Esophagus muscularis mucosa (tissue), 4 donors: ENCODE data around the gene FUCA1. TPM values are rescaled to one million over a fixed set of nuclear protein-coding genes. Genes with fewer than 3 reads are reported as not detected.
"Not testable (repeated sequence)": the region's sequence is repeated elsewhere in the genome, so short reads cannot be mapped to it uniquely, and the experiment has no call there.

ENCODE experiments used
- DNase-seq: peaks from one replicate; pipeline ENCODE4 v3.0.0-alpha.2; 2017; ENCODE audit errors: extremely low spot score
- H3K27ac ChIP-seq, 4 donors: fragments of 200-600 bp; sonication (generic); replicated peaks in 1 of 4; 1 replicate in 3 of 4; 2 replicates in 1 of 4; pipeline ENCODE4 v1.5.1; 2016 to 2019; ENCODE audit warnings: mild to moderate bottlenecking in 1 of 4
- H3K27me3 ChIP-seq, 4 donors: fragments of 200-600 bp; sonication (generic); one replicate each; pipeline versions ENCODE4 v1.5.1 to v1.6.0; 2016 to 2019
- H3K36me3 ChIP-seq, 4 donors: fragments of 200-600 bp; sonication (generic); one replicate each; pipeline ENCODE4 v1.5.1; 2016 to 2019
- H3K4me1 ChIP-seq, 4 donors: fragments of 200-600 bp; sonication (generic); one replicate each; pipeline ENCODE4 v1.5.1; 2016 to 2019
- H3K4me3 ChIP-seq, 4 donors: fragments of 200-600 bp; sonication (generic); 1 replicate in 2 of 4; 2 replicates in 2 of 4; pipeline ENCODE4 v1.5.1; 2016 to 2019; ENCODE audit warnings: mild to moderate bottlenecking in 4 of 4, moderate library complexity in 1 of 4
- H3K9me3 ChIP-seq, 4 donors: fragments of 200-600 bp; sonication (generic); 1 replicate in 3 of 4; 2 replicates in 1 of 4; pipeline ENCODE4 v1.5.1; 2016 to 2019
- CTCF ChIP-seq, 3 experiments: fragments of 200-600 bp in 2 of 3; fragments of 450-650 bp in 1 of 3; sonication (generic) in 2 of 3; IDR thresholded peaks; one replicate each; pipeline ENCODE4 v1.5.1; 2017 to 2019; ENCODE audit warnings: antibody characterized with exemption in 3 of 3, mild to moderate bottlenecking in 2 of 3, moderate library complexity in 1 of 3
- EP300 ChIP-seq: sonication (generic); formaldehyde crosslinking; IDR thresholded peaks from one replicate; pipeline ENCODE4 v1.6.1; 2017; ENCODE audit warnings: antibody characterized with exemption
- POLR2A ChIP-seq: fragments of 450-650 bp; IDR thresholded peaks from one replicate; pipeline ENCODE4 v1.6.1; 2017; ENCODE audit warnings: antibody characterized with exemption, moderate library complexity, mild to moderate bottlenecking, low read depth
- POLR2AphosphoS5 ChIP-seq, 2 donors: sonication (generic); formaldehyde crosslinking; IDR thresholded peaks; one replicate each; pipeline ENCODE4 v1.6.1; 2017; ENCODE audit warnings: antibody characterized with exemption in 2 of 2
- WGBS: methylation state at CpG from one replicate; pipeline ENCODE4 v1.1.5; 2018; 5-methylcytosine and 5-hydroxymethylcytosine counted together
- intact Hi-C: fragments of 100-400 bp; cut with DNase I; formaldehyde crosslinking; loops from one replicate; pipeline ENCODE4 v1.15.1; 2023
- total RNA-seq, 4 donors: library from RNA; depleted of rRNA; stranded (reverse); fragments of >200 nt; gene quantifications; one replicate each; pipeline versions ENCODE4 v1.1.0 to v1.2.1, GENCODE V29; 2016

Gene FUCA1
- total RNA-seq, 4 donors from 2014 or later: 20.0 to 25.9 (median 25.2) TPM

GRCh38 chr1:23865543-23865930, 2.6 kb downstream of the FUCA1 start:
- DNase-seq: no peak
- Histone ChIP-seq H3K36me3 (peaks cover 3 to 47% (median 36%) of the 10 kb centered on the region in 4 donors), H3K27ac (no peak overlapping the region), H3K4me1 (peaks cover 17 to 34% (median 22%) of the 10 kb centered on the region in 4 donors), H3K4me3 (no peak overlapping the region), H3K9me3 (no peaks in the 10 kb centered on the region), H3K27me3 (no peaks in the 10 kb centered on the region)
- no peak for TF ChIP-seq POLR2A
- TF ChIP-seq CTCF (IDR thresholded peaks at IDR 0.05): no peak
- no peak for TF ChIP-seq POLR2AphosphoS5 (IDR thresholded peaks at IDR 0.05)
- no peak for TF ChIP-seq EP300
- intact Hi-C loops: loop anchor here (5.0 kb wide), 3 partner anchors 53 to 162 kb away; partner anchors contain the start of gene PITHD1
- WGBS: 89% methylated on average over 4 of the region's 4 CpGs

GRCh38 chr1:23864801-23865542, 3.1 kb downstream of the FUCA1 start:
- Histone ChIP-seq H3K36me3 (peaks cover 5 to 51% (median 40%) of the 10 kb centered on the region in 4 donors), H3K27me3 (no peaks in the 10 kb centered on the region), H3K4me3 (no peak overlapping the region), H3K27ac (no peak overlapping the region), H3K9me3 (no peaks in the 10 kb centered on the region), H3K4me1 (peaks cover 17 to 34% (median 22%) of the 10 kb centered on the region in 4 donors)
- DNase-seq: no peak
- TF ChIP-seq POLR2AphosphoS5 (IDR thresholded peaks at IDR 0.05) (no peak), EP300 (no peak), POLR2A (no peak), CTCF (IDR thresholded peaks at IDR 0.05) (no peak)
- WGBS: 95% methylated on average over 13 of the region's 13 CpGs
- intact Hi-C loops: loop anchor here (5.0 kb wide), 3 partner anchors 53 to 162 kb away; partner anchors contain the start of gene PITHD1

GRCh38 chr1:23862640-23863039, 5.5 kb downstream of the FUCA1 start:
- no peak overlapping the region for H3K27ac ChIP-seq
- TF ChIP-seq POLR2A: no peak
- no peak for TF ChIP-seq POLR2AphosphoS5 (IDR thresholded peaks at IDR 0.05)
- no peak for TF ChIP-seq CTCF (IDR thresholded peaks at IDR 0.05)
- no peak for TF ChIP-seq EP300
- DNase-seq: no peak
- intact Hi-C loops: no loop called here
- WGBS: 59% methylated on average over 3 of the region's 3 CpGs
- no peaks in the 10 kb centered on the region for H3K27me3 ChIP-seq
- H3K9me3 ChIP-seq: no peaks in the 10 kb centered on the region
- H3K36me3 ChIP-seq: peaks cover 18 to 74% (median 62%) of the 10 kb centered on the region in 4 donors
- peaks cover 9 to 24% (median 15%) of the 10 kb centered on the region in 4 donors for H3K4me1 ChIP-seq
- no peak overlapping the region for H3K4me3 ChIP-seq

- Histone ChIP-seq H3K4me3 (no peak overlapping the region), H3K27me3 (no peaks in the 10 kb centered on the region), H3K4me1 (peaks cover 0 to 2% (median 0%) of the 10 kb centered on the region in 4 donors), H3K27ac (no peak overlapping the region), H3K9me3 (no peaks in the 10 kb centered on the region), H3K36me3 (peaks cover 9 to 62% (median 43%) of the 10 kb centered on the region in 4 donors)
- no peak for TF ChIP-seq CTCF (IDR thresholded peaks at IDR 0.05)
- TF ChIP-seq EP300: no peak
- TF ChIP-seq POLR2AphosphoS5 (IDR thresholded peaks at IDR 0.05): no peak
- TF ChIP-seq POLR2A: no peak
- 40% methylated on average over 2 of the region's 2 CpGs for WGBS
- intact Hi-C loops: no loop called here
- no peak for DNase-seq
Observed at GRCh38 chr1:23854568-23854967, 13.5 kb downstream of the FUCA1 start.

GRCh38 chr1:23853124-23853523, 15.0 kb downstream of the FUCA1 start:
- H3K4me1 ChIP-seq: peaks cover 0 to 12% (median 1%) of the 10 kb centered on the region in 4 donors
- H3K36me3 ChIP-seq: peaks cover 6 to 59% (median 31%) of the 10 kb centered on the region in 4 donors
- H3K27ac ChIP-seq, DNase-seq, H3K27me3 ChIP-seq, H3K4me3 ChIP-seq, intact Hi-C loops, H3K9me3 ChIP-seq: not testable (repeated sequence)
- no CpG with 5 or more reads among the region's 34 CpGs for WGBS

- intact Hi-C loops, H3K27me3 ChIP-seq, H3K9me3 ChIP-seq, H3K4me3 ChIP-seq, DNase-seq, H3K27ac ChIP-seq: not testable (repeated sequence)
- peaks cover 0 to 12% (median 1%) of the 10 kb centered on the region in 4 donors for H3K4me1 ChIP-seq
- peaks cover 4 to 59% (median 26%) of the 10 kb centered on the region in 4 donors for H3K36me3 ChIP-seq
Observed at GRCh38 chr1:23851406-23851805, 16.7 kb downstream of the FUCA1 start.
